Body of pancreas (tissue), 4 donors: ENCODE measurements around the gene PYDC1. TPM values are rescaled to one million over a fixed set of nuclear protein-coding genes. Genes with fewer than 3 reads are reported as not detected.

Source experiments
- ATAC-seq: fragments of 150-250 bp; one replicate; pipeline ENCODE4 v1.9.1; 2016
- DNase-seq, 4 donors: peaks; one replicate each; pipeline ENCODE4 v3.0.0-alpha.2; 2019
- H3K27ac ChIP-seq, 4 donors: fragments of 200-600 bp; sonication (generic); 1 replicate in 3 of 4; 2 replicates in 1 of 4; pipeline versions ENCODE4 v1.5.1 to v1.6.1; 2016 to 2019; ENCODE audit warnings: mild to moderate bottlenecking in 1 of 4, mixed read lengths in 1 of 4, moderate library complexity in 1 of 4
- H3K27me3 ChIP-seq, 2 donors: fragments of 200-600 bp; sonication (generic); one replicate each; pipeline ENCODE4 v1.6.0; 2016; ENCODE audit warnings: mild to moderate bottlenecking in 1 of 2
- H3K36me3 ChIP-seq, 2 donors: fragments of 200-600 bp; sonication (generic); replicated peaks in 1 of 2; 2 replicates each; pipeline ENCODE4 v1.5.1; 2016; ENCODE audit warnings: low read depth in 2 of 2; ENCODE audit not compliant: insufficient read depth in 1 of 2
- H3K4me1 ChIP-seq: fragments of 200-600 bp; sonication (generic); one replicate; pipeline ENCODE4 v1.6.0; 2016
- H3K4me3 ChIP-seq, 2 donors: fragments of 200-600 bp; sonication (generic); 1 replicate in 1 of 2; 2 replicates in 1 of 2; pipeline ENCODE4 v1.5.1; 2016 to 2019
- H3K9me3 ChIP-seq, 3 donors: fragments of 200-600 bp; sonication (generic); 1 replicate in 2 of 3; 2 replicates in 1 of 3; pipeline ENCODE4 v1.5.1; 2016
- CTCF ChIP-seq, 7 experiments: fragments of 450-650 bp in 4 of 7; fragments of 200-600 bp in 3 of 7; sonication (generic) in 3 of 7; IDR thresholded peaks; one replicate each; pipeline ENCODE4 v1.5.1; 2016 to 2019; ENCODE audit warnings: antibody characterized with exemption in 7 of 7
- POLR2A ChIP-seq, 3 donors: fragments of 450-650 bp; IDR thresholded peaks; one replicate each; pipeline ENCODE4 v1.6.1; 2016; ENCODE audit warnings: antibody characterized with exemption in 3 of 3, mild to moderate bottlenecking in 2 of 3
- WGBS, 2 donors: methylation state at CpG; one replicate each; pipeline ENCODE4 v1.1.5; 2017; 5-methylcytosine and 5-hydroxymethylcytosine counted together
- intact Hi-C: fragments of 100-400 bp; cut with DNase I; formaldehyde crosslinking; loops from one replicate; pipeline ENCODE4 v1.15.1; 2023
- total RNA-seq, 2 donors: library from RNA; depleted of rRNA; stranded (reverse); fragments of >200 nt; gene quantifications; one replicate each; pipeline ENCODE4 v1.1.0, GENCODE V29; 2016

Gene PYDC1
- total RNA-seq, 2 donors from 2014 or later, result not detected

GRCh38 chr16:31258366-31258765, 41.4 kb upstream of the PYDC1 start:
- intact Hi-C loops, result no loop called here
- TF ChIP-seq POLR2A (IDR thresholded peaks at IDR 0.05) (no peak), CTCF (IDR thresholded peaks at IDR 0.05) (no peak)
- 82 to 83% methylated on average over 4 of the region's 4 CpGs for WGBS, 2 donors
- no peak for ATAC-seq
- DNase-seq, result no peak
- H3K36me3 ChIP-seq, result no peaks in the 10 kb centered on the region
- no peaks in the 10 kb centered on the region for H3K9me3 ChIP-seq
- no peak overlapping the region for H3K27ac ChIP-seq
- no peaks in the 10 kb centered on the region for H3K4me1 ChIP-seq
- no peak overlapping the region for H3K4me3 ChIP-seq
- no peaks in the 10 kb centered on the region for H3K27me3 ChIP-seq

GRCh38 chr16:31256466-31256865, 39.5 kb upstream of the PYDC1 start:
- WGBS, 2 donors, result 74 to 83% methylated on average over 6 to 7 of the region's 8 CpGs
- DNase-seq (no peak), ATAC-seq (no peak)
- Histone ChIP-seq H3K36me3 (no peaks in the 10 kb centered on the region), H3K27ac (no peak overlapping the region), H3K9me3 (no peaks in the 10 kb centered on the region), H3K27me3 (no peaks in the 10 kb centered on the region), H3K4me3 (no peak overlapping the region), H3K4me1 (no peaks in the 10 kb centered on the region)
- intact Hi-C loops, result no loop called here
- TF ChIP-seq CTCF (IDR thresholded peaks at IDR 0.05), result no peak
- no peak for TF ChIP-seq POLR2A (IDR thresholded peaks at IDR 0.05)

- no peaks in the 10 kb centered on the region for H3K4me1 ChIP-seq
- ATAC-seq (no peak), DNase-seq (peak in 2 of 4 donors; percentile 9 to 60)
- no peaks in the 10 kb centered on the region for H3K36me3 ChIP-seq
- no peaks in the 10 kb centered on the region for H3K27me3 ChIP-seq
- 47 to 62% methylated on average over 5 of the region's 5 CpGs for WGBS, 2 donors
- intact Hi-C loops, result no loop called here
- TF ChIP-seq POLR2A (IDR thresholded peaks at IDR 0.05), result no peak
- TF ChIP-seq CTCF (IDR thresholded peaks at IDR 0.05), result no peak
- H3K27ac ChIP-seq, result peak overlapping the region in 1 of 4 donors; percentile 44
- H3K4me3 ChIP-seq, result no peak overlapping the region
- no peaks in the 10 kb centered on the region for H3K9me3 ChIP-seq
Observed at GRCh38 chr16:31253642-31254045, 36.7 kb upstream of the PYDC1 start.

- 95 to 98% methylated on average over 4 to 5 of the region's 5 CpGs for WGBS, 2 donors
- H3K4me1 ChIP-seq, result no peaks in the 10 kb centered on the region
- no peaks in the 10 kb centered on the region for H3K27me3 ChIP-seq
- H3K9me3 ChIP-seq, result no peaks in the 10 kb centered on the region
- no peak for DNase-seq
- ATAC-seq, result no peak
- TF ChIP-seq POLR2A (IDR thresholded peaks at IDR 0.05), result no peak
- no peak for TF ChIP-seq CTCF (IDR thresholded peaks at IDR 0.05)
- intact Hi-C loops, result no loop called here
- no peak overlapping the region for H3K27ac ChIP-seq
- no peaks in the 10 kb centered on the region for H3K36me3 ChIP-seq
- H3K4me3 ChIP-seq, result no peak overlapping the region
Observed at GRCh38 chr16:31251435-31251834, 34.5 kb upstream of the PYDC1 start.

- ATAC-seq, result no peak
- no peak for DNase-seq
- Histone ChIP-seq H3K4me3 (no peak overlapping the region), H3K27me3 (no peaks in the 10 kb centered on the region), H3K27ac (no peak overlapping the region), H3K9me3 (no peaks in the 10 kb centered on the region), H3K4me1 (no peaks in the 10 kb centered on the region), H3K36me3 (no peaks in the 10 kb centered on the region)
- TF ChIP-seq CTCF (IDR thresholded peaks at IDR 0.05) (no peak), POLR2A (IDR thresholded peaks at IDR 0.05) (no peak)
- 71 to 79% methylated on average over 4 to 7 of the region's 7 CpGs for WGBS, 2 donors
- intact Hi-C loops, result no loop called here
Observed at GRCh38 chr16:31250782-31251384, 33.9 kb upstream of the PYDC1 start.
